ENCODE results near the gene CYSRT1.

Gene CYSRT1

DNA sequence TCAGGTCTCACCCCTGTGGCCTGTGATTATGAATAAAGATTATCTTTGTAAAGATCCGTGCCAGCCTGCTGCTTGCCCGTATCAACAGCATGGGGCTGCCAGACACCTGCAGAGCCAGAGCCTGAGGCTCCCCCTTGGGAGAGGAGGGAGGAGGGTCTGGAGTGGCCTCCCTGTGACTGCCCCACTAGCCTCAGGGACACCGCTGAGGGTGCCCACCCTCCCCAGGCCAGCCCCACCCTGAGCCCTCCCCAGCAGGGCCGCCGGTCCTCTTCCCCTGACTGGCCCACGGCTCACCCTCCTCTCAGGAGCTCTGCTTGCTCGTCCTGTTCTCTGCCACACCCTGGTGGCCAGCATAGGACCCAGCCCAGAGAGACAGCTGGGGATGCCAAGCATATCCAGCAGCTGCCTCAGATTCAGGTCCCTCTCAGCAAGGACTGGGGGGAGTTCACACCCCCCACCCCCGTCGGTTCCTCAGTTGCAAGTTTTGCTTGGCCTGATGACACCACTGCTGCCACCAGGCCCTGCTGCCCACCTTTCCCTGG lies 34.6 kb upstream of the CYSRT1 start:
- DNase-seq (ENCODE audit: low read depth, low spot score) = no peak

DNA sequence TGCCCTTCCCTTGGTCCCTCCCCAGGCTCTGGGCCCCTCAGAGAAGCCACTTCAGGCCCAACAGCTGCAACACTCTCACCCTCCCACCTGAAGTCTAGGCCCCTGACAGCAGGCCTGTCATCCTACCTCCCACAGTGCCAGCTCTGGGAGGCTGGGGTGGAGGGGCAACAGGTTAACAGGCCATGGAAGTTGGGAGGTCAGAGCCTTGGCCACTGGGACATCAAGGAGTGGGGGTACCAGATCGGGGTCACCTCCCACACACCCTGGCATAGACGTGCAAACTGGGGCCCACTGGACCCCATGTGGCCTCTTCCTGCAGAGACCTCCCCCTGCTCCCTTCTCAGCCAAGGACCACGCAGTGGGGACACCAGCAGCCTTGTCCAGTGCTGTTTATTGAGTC lies 33.7 kb upstream of the CYSRT1 start:
- DNase-seq (ENCODE audit: low read depth, low spot score) = no peak

DNA sequence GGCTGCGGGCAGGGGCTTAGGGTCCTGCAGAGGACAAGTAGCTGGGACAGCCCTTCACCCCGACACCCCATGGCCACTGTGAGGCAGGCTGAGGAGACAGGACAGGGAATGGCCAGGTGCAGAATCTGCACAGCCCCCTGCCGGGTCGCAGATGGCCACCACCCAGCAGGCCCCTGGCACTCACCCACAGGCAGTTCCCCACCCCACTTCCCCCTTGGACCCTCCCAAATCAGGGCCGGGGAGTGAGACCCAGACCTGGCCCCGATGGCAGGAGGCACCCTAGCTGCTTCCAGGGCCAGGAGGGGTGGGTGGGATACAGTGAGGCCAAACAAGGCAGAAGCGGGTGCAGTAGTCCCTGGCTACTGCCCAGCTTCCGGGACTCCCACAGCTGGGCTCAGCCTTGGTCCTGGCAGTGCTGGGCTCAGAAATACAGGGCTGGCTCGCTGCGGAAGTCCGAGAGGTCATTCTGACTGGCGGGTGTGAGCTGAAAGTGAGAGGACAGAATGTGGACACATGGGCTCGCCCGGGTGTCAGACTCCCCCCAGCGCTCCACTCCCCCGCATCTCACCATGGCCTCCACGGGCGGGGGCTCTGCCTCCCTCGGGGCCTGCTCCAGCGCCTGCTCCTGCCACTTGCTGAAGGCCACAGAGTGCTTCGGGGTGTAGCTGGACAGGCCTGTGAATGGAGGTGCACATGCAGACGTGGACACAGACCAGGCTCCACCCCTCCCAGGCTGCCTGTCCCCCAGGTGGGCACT lies 33.1 kb upstream of the CYSRT1 start:
- no peak for DNase-seq (ENCODE audit: low read depth, low spot score)

DNA sequence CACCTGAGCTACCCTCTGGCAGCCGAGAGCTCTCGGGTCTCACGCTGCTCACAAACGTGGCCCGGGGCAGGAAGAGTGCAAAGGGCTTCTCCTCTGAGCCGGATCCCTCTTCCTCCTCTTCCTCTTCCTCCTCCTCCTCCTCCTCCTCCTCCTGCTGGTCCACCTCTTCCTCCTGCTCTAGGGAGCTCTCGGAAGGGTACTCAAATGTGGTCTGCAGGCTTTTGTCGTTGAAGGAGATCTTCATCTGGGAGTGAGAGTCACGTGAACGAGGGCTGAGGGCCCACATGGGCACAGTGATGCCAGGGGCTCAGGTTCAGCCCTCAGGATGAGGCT lies 32.6 kb upstream of the CYSRT1 start:
- DNase-seq (ENCODE audit: low read depth, low spot score) = no peak

DNA sequence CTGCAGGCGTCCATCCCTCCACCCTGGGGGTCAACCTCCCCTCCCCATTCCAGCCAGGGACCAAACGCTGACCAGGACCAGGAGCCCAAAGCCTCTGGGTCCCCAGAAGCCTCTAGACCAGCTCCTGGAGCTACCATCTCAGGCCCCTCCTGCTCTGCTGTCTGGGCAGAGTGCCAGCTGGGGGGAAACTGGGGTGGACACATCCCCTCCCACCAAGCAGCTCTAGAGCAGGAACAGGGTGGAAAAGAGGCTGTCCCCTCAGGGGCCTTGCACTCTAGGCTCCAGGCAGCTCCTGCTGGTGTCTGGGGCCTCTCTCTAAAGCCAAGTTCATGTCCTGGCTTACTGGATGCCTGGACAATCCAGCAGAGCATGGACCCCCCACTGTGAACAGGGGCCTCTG lies 32.1 kb upstream of the CYSRT1 start:
- no peak for DNase-seq (ENCODE audit: low read depth, low spot score)

DNA sequence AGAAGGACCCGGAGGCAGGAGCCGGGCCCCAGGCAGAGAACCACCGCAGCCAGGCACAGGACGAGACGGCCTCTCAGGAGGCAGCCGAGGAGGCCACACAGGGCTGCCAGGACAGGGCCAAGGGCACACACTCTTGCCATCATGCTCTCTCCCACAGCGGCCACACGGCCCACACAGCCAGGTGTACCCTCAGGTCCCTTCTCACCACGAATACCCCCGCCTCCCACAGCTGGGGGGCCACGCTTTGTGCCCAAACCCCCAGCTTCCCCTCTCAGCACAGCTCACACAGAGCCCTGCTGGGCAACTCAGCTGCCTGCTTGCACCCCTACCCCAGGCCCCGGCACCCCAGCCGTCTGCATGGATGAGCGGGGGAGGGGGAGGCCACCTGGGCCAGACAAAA lies 31.2 kb upstream of the CYSRT1 start:
- no peak for DNase-seq (ENCODE audit: low read depth, low spot score)

DNA sequence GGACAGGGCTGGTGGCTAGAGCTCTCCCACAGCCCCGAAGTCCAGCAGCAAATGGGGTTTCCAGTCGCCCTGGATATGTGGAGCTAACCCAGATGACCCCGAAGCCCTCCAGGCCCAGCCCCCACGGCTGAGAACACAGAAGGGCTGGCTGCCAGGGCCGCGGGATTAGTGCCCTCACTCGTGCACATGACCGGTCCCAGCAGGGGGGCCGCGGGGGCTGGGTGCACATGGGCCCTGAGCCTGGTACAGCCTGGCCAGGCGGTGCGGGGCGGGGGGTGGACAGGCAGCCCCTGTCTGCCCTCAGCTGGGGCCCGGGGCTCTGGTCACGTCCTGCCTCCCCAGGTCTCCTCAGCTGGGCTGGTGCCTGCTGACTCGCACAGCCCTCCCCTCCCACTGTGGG lies 30.6 kb upstream of the CYSRT1 start:
- no peak for DNase-seq (ENCODE audit: low read depth, low spot score)

DNA sequence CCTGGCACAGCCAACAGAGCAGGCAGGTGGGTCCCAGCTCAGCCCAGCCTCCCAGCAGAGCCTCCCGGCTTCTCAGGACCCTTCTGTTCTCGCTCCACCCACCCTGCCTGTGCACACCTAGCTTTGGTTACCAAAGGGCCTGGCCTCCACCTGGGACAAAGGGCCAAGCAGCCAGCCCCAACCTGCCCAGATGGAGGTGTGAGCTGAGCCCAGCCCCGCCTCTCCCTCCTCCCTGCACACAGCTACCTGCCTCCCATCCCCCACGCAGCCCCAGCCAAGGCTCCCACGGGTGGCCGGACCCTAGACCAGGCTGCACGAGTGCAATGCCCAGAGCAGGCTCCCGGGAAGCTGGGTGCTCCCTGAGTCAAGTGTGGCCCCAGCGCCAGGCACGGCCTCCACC lies 30.1 kb upstream of the CYSRT1 start:
- no peak for DNase-seq (ENCODE audit: low read depth, low spot score)

DNA sequence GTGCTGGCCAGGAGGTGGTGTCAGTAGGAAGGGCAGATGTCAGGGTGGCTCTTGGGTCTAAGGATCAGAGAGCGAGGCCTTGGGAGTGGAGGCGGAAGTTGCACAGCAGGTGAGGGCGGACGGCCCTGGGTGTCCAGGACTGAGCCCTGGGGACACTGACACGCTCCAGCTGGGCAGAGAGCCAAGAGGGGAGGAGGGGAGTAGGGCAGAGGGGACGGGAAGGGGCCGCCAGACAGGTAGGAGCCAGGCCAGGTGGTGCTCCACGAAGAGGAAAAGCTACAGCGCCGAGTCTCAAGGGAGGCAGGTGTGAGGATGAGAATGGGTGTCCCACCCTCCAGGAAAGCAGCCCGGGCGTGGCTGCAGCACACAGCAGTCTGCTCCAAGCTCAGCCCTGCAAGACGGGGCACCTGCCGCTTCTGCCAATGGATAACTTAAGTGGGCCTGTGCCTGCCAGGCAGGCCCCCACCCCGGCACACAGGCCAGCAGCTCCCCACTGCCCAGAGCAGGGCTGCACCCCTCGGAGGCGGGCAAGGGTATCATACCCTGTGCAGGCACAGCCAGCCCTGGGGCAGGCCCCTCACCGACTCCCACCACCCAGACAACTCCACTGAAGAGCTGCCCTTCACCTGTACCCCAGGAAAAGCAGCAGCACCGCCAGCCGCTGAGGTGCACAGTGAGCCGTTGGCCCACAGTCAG lies 29.3 kb upstream of the CYSRT1 start:
- DNase-seq (ENCODE audit: low read depth, low spot score) = no peak

DNA sequence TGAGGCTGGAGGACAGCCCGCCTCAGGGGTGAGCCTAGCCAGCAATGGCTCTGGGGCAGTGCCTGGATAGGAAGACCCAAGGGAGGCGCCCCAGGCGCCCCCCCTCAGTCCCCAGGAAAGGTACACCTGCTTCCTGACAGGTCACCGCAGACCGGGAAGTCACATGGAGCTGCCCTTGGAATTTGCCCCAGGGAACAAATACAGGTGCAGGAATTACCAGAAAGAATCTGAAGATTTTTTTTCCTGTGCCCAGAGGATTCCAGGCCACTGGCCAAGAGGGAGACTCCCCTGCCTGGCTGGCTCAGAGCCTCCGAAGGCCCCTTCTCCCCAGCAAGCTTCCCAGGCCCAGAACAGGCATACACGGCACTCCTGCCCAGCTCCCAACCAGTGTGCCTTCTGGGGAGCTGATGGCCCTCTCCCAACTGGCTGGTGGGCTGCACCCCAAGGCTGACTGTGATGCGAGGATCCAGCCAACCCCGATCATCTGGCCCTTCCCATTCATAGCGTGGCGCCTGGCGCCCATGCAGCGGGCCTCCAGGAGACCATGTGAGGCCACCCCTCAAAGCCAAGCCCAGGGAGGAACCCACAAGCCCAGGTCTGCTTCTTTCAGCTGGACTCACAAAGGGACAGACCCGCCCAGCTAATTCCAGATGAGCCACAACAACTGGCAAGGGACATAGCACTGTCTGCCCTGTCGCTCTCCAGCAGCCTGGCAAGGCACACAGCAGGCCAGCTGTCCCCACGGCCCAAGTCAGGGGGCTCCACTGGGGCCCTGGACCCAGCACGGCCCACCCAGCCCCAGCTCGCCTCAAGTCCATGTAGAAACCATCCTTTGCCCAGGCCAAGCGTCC lies 26.7 kb upstream of the CYSRT1 start:
- DNase-seq (ENCODE audit: low read depth, low spot score) = no peak

DNA sequence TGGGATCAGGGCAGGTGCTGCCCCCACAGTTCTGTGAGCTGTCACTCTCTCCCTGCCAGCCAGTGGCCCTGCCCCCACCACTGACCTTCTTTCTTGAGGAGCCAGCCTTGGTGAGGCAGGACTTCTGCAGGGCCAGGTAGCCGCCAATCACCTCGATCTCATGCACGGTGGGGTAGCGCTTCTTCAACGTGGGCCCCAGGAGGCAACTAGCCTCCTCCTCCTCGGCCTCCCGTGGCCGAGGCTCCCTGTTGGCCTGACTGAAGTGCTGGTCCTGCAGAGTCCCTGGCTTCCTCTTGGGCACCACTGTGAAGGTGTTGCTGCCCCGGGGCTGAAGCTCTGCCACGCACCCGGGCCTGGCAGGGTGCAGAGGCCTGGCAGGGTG lies 26.1 kb upstream of the CYSRT1 start:
- no peak for DNase-seq (ENCODE audit: low read depth, low spot score)

DNA sequence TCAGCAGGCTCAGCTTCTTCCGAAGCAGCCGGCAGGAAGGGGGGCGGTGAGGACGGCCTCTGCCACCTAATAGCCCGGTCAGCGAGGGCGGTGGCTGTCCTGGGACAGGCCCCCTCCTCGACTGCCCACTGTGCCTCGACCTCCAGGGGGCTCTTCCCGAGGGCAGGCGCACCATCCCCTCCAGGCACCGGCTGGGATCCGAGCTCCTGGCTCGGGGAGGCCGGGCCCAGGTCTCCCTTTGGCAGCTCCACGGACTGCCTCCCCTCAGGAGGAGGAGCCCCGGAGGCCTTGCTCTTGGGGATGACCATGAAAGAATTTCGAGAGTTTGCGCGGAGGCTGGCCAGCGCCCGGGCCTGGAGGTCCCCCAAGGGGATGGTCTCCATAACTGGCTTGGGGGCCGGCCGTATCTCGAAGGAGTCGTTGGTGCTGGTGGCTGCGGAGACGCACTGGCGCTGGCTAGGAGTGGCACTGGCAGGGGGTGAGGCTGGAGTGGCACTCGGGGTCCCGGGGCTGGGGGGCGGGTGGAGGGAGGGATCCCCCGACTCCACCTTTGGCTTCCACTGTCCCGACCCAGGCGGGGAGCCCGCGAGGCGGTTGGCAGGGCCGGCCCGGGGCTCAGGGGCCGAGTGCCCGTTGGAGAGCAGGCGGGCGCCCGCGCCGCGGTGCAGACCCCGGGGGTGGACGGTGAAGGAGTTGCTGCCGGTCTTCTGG lies 25.4 kb upstream of the CYSRT1 start:
- no peak for DNase-seq (ENCODE audit: low read depth, low spot score)

DNA sequence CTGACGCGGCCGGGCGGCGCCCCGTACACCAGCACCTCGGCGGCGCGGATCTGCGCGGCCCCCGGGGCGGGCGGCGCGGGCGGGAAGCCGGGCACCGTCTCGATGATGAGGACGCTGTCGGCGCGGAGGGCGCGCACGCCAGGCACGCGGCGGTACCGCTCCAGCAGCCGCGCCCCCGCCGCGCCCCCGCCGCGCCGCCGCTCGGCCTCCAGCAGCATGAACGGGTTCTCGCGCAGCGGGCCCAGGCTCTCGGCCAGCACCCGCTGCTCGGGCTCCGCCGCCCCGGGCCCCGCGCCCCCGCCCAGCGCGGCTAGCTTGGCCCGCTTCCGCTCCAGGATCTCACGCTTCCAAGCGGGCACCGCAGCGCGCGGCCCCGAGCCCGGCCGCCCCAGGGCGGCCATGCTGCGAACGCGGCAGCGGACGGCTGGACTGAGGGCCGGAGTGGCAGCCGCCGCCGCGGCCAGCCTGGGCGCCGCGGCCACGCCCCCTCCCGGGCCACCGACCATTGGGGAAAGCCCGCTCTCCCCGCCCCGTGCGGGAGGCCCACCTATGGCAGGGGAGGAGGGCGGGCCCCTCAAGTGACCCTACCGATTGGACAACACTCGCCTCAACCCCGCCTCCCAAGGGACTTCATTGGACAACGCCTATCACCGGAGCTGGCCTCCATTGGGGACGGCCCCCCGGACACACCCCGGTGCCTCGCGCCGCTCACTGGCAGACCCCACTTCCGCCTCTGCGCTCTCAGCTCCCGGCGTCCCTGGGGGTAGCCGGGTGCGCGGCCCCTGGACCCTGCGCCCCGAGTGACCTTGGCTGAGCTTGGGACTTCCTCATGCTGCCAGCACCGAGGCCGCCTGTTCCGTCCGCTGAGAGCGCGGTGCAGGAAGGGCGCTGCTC lies 24.4 kb upstream of the CYSRT1 start, which contains the start of gene TPRN:
Gene TPRN, minus strand, starts transcription at position 431 of the 894 bp plus-strand sequence. Its CDS starts 30 bp downstream, at position 401.
- peak; percentile 93 for DNase-seq (ENCODE audit: low read depth, low spot score)

DNA sequence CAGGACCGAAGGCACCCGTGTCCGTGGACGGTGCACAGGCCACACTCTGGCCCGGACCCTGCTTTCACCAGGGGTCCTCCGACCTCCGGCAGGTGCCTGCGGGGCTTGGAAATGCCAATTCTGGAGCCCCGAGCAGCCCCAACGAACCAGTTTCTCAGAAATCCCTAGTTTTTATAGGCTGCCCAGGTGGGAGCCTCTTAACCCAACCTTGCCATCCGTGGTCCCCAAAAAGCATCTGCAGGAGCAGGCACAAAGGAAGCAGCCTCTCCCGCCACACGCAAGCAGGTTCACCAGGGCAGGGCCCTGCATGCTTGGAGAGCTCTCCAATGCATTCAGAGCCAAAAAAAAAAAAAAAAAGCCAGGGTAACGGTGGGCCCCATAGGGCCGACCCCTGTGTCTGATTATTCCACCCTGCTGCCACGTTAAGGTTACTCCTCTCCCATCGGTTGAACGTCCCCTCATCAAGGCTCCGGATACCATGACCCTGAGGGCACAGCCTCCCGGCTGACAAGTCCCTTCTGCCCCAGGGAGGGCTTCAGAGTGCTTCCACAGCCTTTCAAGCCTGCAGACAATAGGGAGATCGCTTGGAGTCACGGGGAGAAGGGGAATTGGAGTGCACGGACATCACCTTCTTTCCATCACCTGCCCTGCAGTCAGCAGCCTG lies 23.6 kb upstream of the CYSRT1 start:
- DNase-seq (ENCODE audit: low read depth, low spot score) = no peak

DNA sequence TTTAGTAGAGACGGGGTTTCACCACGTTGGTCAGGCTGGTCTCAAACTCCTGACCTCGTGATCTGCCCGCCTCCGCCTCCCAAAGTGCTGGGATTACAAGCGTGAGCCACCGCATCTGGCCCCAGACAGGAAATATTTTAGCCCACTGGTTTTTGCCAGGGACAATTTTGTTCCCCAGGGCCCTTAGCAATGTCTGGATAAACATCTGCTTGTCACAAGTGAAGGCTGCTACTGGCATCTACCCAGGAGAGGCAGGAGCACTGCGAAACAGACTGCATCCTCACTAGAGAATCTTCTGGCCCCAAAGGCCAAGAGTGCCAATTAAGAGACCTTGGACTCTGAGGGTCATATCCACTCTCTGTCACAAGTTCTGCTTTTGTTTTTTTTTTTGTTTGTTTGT lies 22.0 kb upstream of the CYSRT1 start:
- DNase-seq (ENCODE audit: low read depth, low spot score) = no peak

DNA sequence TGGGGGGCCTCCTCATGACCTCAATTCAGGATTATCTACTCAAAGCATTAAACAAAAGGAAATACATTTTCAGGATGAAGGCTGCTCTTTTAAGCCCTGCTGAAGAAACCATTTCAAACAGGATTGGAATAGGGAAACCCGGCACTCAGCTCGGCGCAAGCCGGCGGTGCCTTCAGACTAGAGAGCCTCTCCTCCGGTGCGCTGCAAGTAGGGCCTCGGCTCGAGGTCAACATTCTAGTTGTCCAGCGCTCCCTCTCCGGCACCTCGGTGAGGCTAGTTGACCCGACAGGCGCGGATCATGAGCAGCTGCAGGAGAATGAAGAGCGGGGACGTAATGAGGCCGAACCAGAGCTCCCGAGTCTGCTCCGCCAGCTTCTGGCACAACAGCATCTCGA lies 20.2 kb upstream of the CYSRT1 start:
- DNase-seq (ENCODE audit: low read depth, low spot score) = no peak

DNA sequence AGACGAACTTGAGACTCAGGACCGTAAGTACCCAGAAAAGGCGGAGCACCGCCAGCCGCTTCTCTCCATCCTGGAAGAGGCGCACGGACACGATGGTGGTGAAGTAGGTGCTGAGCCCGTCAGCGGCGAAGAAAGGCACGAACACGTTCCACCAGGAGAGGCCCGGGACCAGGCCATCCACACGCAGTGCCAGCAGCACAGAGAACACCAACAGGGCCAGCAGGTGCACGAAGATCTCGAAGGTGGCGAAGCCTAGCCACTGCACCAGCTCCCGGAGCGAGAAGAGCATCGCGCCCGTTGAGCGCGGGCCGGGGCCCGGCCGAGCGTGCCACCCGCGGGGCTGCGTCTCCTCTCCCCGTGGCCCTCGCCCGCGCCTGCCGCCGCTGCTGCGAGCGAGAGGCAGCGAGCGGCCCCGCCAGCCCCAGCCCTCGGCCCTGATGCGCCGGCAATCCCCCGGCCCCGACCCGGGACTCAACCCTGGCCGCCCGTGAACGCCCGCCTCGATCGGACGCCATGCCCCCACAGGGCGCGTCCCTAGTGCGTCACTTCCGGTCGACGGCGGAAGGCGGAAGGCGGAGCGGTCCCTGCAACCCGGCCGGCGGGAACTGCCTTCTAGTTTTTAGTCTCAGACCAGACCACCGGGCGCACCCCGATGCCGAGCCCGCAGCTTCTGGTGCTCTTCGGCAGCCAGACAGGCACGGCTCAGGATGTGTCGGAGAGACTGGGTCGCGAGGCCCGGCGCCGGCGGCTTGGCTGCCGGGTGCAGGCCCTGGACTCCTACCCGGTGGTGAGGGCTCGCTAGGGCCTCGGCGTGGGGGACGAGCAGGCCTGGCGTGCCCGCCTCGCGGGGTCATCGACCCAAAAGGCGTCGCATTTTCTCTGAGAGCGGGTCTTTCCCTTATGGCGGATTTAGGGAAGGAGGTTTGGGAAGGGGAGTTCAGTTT lies 19.6 kb upstream of the CYSRT1 start, which contains the start of the genes NDOR1 and TMEM203:
Gene NDOR1, plus strand, starts transcription at position 575 of the 944 bp plus-strand sequence. Its CDS starts 78 bp downstream, at position 653.
Gene TMEM203, minus strand, starts transcription at position 523 of the 944 bp plus-strand sequence. Its CDS starts 234 bp downstream, at position 289.
- no peak for DNase-seq (ENCODE audit: low read depth, low spot score)

DNA sequence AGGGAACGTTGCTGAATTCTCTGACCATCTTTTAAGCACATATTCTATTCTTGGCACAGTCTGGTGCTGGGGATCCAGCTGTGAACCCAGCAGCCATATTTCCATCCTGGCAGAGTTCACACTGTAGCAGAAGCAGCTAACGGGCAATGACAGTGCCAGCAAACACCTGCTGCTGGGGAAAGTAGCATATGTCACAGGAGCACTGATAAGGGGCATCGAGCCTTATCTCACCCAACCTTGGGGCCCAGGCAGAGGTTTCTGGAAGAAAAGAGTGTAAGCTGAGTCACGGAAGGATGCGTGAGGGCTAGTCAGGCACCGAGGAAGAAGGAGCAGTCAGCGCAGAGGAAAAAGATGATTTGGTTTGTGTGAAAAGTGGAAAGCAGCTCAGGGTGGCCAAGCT lies 18.4 kb upstream of the CYSRT1 start:
- no peak for DNase-seq (ENCODE audit: low read depth, low spot score)

DNA sequence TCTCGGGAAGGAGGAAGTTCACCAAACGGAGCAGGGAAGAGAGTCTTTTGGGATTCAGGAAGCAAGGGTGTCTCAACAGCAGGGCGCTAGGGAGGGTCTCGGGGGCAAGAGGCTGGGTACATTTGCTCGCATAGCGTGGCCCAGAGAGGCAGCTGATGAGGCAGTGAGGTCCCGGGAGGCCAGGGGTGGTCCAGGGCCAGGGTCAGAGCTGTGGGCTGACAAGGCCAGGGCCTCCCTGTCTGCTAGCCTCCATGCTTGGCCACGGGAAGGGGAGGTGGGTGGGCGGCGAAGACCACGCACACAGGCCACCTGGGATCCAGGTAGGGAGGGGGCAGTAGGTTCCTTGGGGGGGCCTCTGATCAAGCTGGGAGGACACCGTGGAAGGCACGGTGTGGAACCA lies 13.4 kb upstream of the CYSRT1 start:
- no peak for DNase-seq (ENCODE audit: low read depth, low spot score)

All from brain pericyte (primary cell).